GM13977 (cell line): ENCODE results near the gene SCYL3.

Experiments used
- DNase-seq: peaks from one replicate; pipeline ENCODE4 v3.0.0; 2012; ENCODE audit warnings: low spot score
- CTCF ChIP-seq: IDR thresholded peaks from 2 replicates; pipeline ENCODE4 v1.5.1; 2012; ENCODE audit warnings: mild to moderate bottlenecking, control low read depth; ENCODE audit not compliant: insufficient read depth; ENCODE audit errors: extremely low read depth, missing control alignments
- in situ Hi-C: fragments of 300-500 bp; cut with MboI; formaldehyde crosslinking; loops from one replicate; pipeline ENCODE4 v1.12.0; 2022; ENCODE audit warnings: low sequenced_read_pairs, low pct_unique_long_range_greater_than_20kb, mixed read lengths, inconsistent platforms; ENCODE audit not compliant: unreplicated experiment

The SCYL3 gene

GRCh38 chr1:169833179-169833901, 60.4 kb downstream of the SCYL3 start:
- no peak for DNase-seq
- in situ Hi-C loops = no loop called here
- no peak for TF ChIP-seq CTCF

- no peak for DNase-seq
- no peak for TF ChIP-seq CTCF
Observed at GRCh38 chr1:169829671-169830070, 64.0 kb downstream of the SCYL3 start.

GRCh38 chr1:169824153-169824552, 69.5 kb downstream of the SCYL3 start:
- in situ Hi-C loops = loop anchor here (25.0 kb wide), 1 partner anchor 237 kb away; the partner anchor contains the start of gene F5
- DNase-seq = no peak
- no peak for TF ChIP-seq CTCF

More at GRCh38 chr1:169829671-169830070, 64.0 kb downstream of the SCYL3 start:
- in situ Hi-C loops = no loop called here

GRCh38 chr1:169821500-169821899, 72.2 kb downstream of the SCYL3 start:
- in situ Hi-C loops = loop anchor here (25.0 kb wide), 1 partner anchor 234 kb away; the partner anchor contains the start of gene F5
- TF ChIP-seq CTCF = no peak
- DNase-seq = no peak

- in situ Hi-C loops = loop anchor here (25.0 kb wide), 1 partner anchor 229 kb away; the partner anchor contains the start of gene F5
- DNase-seq = no peak
- TF ChIP-seq CTCF = no peak
Observed at GRCh38 chr1:169816617-169817016, 77.1 kb downstream of the SCYL3 start.

GRCh38 chr1:169814265-169814664, 79.4 kb downstream of the SCYL3 start:
- in situ Hi-C loops = loop anchor here (25.0 kb wide), 1 partner anchor 227 kb away; the partner anchor contains the start of gene F5
- no peak for DNase-seq
- no peak for TF ChIP-seq CTCF
